Measurements from ENCODE around the gene CADM1. TPM values are rescaled to one million over a fixed set of nuclear protein-coding genes. Genes with fewer than 3 reads are reported as not detected.

CADM1 gene
- total RNA-seq, 1 experiment from 2014 or later, result 1.1 TPM

GRCh38 chr11:115287266-115287665 is 216.9 kb downstream of the CADM1 start:
- no peak for ATAC-seq
- POLR2A ChIA-PET (ENCODE audit: unreplicated experiment), result no interaction called here
- no peak for DNase-seq
- Histone ChIP-seq H3K27me3 (ENCODE audit: low read length) (no peaks in the 10 kb centered on the region), H3K79me2 (ENCODE audit: low read length) (no peaks in the 10 kb centered on the region), H3F3A (ENCODE audit: low read length, unreplicated experiment) (no peaks in the 10 kb centered on the region), H3K4me3 (ENCODE audit: low read length) (no peak overlapping the region), H4K20me1 (ENCODE audit: low read length) (no peaks in the 10 kb centered on the region), H3K9me3 (ENCODE audit: low read length) (peaks cover 17% of the 10 kb centered on the region; the same call in 1 of the 2 replicates), H2AFZ (ENCODE audit: low read length) (no peak overlapping the region), H3K4me2 (ENCODE audit: low read length) (no peak overlapping the region), H3K36me3 (ENCODE audit: low read depth, low read length) (no peaks in the 10 kb centered on the region), H3K9me2 (replicated peaks; ENCODE audit: low read length) (no peaks in the 10 kb centered on the region), H3K27ac (ENCODE audit: low read length) (no peak overlapping the region), H3K4me1 (ENCODE audit: insufficient read depth, low read length) (no peaks in the 10 kb centered on the region), H3K9ac (ENCODE audit: low read length) (no peak overlapping the region)
- no TSS peak for BruUV-seq (replicated peaks)
- no peak for TF ChIP-seq CTCF (conservative IDR thresholded peaks at IDR 0.05; ENCODE audit: low read depth, low read length)
- TF ChIP-seq EZH2phosphoT487 (IDR thresholded peaks at IDR 0.05; ENCODE audit: borderline replicate concordance, low read length), result no peak
- TF ChIP-seq EZH2 (IDR thresholded peaks at IDR 0.05; ENCODE audit: low read length, unreplicated experiment), result no peak
- intact Hi-C loops (cut with micrococcal nuclease), result no loop called here
- CTCF ChIA-PET, result no interaction called here

- Histone ChIP-seq H3K9me2 (replicated peaks; ENCODE audit: low read length) (no peaks in the 10 kb centered on the region), H3K79me2 (ENCODE audit: low read length) (no peaks in the 10 kb centered on the region), H3K9me3 (ENCODE audit: low read length) (peaks cover 14% of the 10 kb centered on the region; the same call in 1 of the 2 replicates), H3K27ac (ENCODE audit: low read length) (no peak overlapping the region), H3K4me3 (ENCODE audit: low read length) (no peak overlapping the region), H4K20me1 (ENCODE audit: low read length) (no peaks in the 10 kb centered on the region), H3K36me3 (ENCODE audit: low read depth, low read length) (no peaks in the 10 kb centered on the region), H3K4me2 (ENCODE audit: low read length) (no peak overlapping the region), H2AFZ (ENCODE audit: low read length) (no peak overlapping the region), H3K27me3 (ENCODE audit: low read length) (no peaks in the 10 kb centered on the region), H3F3A (ENCODE audit: low read length, unreplicated experiment) (no peaks in the 10 kb centered on the region), H3K9ac (ENCODE audit: low read length) (no peak overlapping the region), H3K4me1 (ENCODE audit: insufficient read depth, low read length) (no peaks in the 10 kb centered on the region)
- intact Hi-C loops (cut with micrococcal nuclease), result no loop called here
- ATAC-seq (no peak), DNase-seq (no peak)
- TF ChIP-seq EZH2phosphoT487 (IDR thresholded peaks at IDR 0.05; ENCODE audit: borderline replicate concordance, low read length) (no peak), CTCF (conservative IDR thresholded peaks at IDR 0.05; ENCODE audit: low read depth, low read length) (no peak), EZH2 (IDR thresholded peaks at IDR 0.05; ENCODE audit: low read length, unreplicated experiment) (no peak)
- ChIA-PET POLR2A (ENCODE audit: unreplicated experiment) (no interaction called here), CTCF (no interaction called here)
- no TSS peak for BruUV-seq (replicated peaks)
Observed at GRCh38 chr11:115286614-115287013, 217.6 kb downstream of the CADM1 start.

- Histone ChIP-seq H3K36me3 (ENCODE audit: low read depth, low read length) (no peaks in the 10 kb centered on the region), H3K4me3 (ENCODE audit: low read length) (no peak overlapping the region), H4K20me1 (ENCODE audit: low read length) (no peaks in the 10 kb centered on the region), H3F3A (ENCODE audit: low read length, unreplicated experiment) (no peaks in the 10 kb centered on the region), H3K4me2 (ENCODE audit: low read length) (no peak overlapping the region), H3K27me3 (ENCODE audit: low read length) (no peaks in the 10 kb centered on the region), H3K4me1 (ENCODE audit: insufficient read depth, low read length) (no peaks in the 10 kb centered on the region), H3K9me3 (ENCODE audit: low read length) (peaks cover 25% of the 10 kb centered on the region; the same call in 1 of the 2 replicates), H3K79me2 (ENCODE audit: low read length) (no peaks in the 10 kb centered on the region), H3K27ac (ENCODE audit: low read length) (no peak overlapping the region), H3K9ac (ENCODE audit: low read length) (no peak overlapping the region), H3K9me2 (replicated peaks; ENCODE audit: low read length) (no peaks in the 10 kb centered on the region), H2AFZ (ENCODE audit: low read length) (no peak overlapping the region)
- ChIA-PET POLR2A (ENCODE audit: unreplicated experiment) (no interaction called here), CTCF (no interaction called here)
- TF ChIP-seq EZH2phosphoT487 (IDR thresholded peaks at IDR 0.05; ENCODE audit: borderline replicate concordance, low read length) (no peak), CTCF (conservative IDR thresholded peaks at IDR 0.05; ENCODE audit: low read depth, low read length) (no peak), EZH2 (IDR thresholded peaks at IDR 0.05; ENCODE audit: low read length, unreplicated experiment) (no peak)
- DNase-seq, result no peak
- intact Hi-C loops (cut with micrococcal nuclease), result no loop called here
- BruUV-seq (replicated peaks), result no TSS peak
- ATAC-seq, result no peak
Observed at GRCh38 chr11:115284773-115285172, 219.4 kb downstream of the CADM1 start.
